Fibroblast of skin of scalp (primary cell): ENCODE results near the gene RAB11FIP5.
A peak's percentile ranks its signal among the peaks of the same experiment; 100 is the strongest.

ENCODE experiments used
- DNase-seq: peaks from one replicate; pipeline ENCODE4 v3.0.0-alpha.2; 2013

RAB11FIP5 gene

DNA sequence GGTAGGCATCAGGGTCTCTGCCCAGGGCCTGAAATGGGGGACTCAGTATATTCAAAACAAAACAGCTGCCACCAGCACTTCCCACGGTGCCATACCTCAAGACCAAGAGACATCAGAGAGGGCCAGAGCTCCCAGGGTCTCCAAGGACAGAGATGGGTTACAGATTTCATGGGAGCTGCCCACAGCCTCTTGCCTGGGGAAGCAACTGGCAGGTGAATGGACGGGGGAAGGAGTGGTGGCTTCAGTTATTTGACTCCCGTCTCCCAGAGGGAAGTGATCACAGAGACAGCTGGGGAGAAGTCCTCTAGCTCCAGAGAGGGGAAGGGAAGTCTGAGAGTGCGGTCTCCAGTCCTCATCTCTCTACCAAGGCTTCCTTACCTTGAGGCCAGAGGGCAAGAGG, 25.4 kb downstream of the RAB11FIP5 start:
- no peak for DNase-seq

DNA sequence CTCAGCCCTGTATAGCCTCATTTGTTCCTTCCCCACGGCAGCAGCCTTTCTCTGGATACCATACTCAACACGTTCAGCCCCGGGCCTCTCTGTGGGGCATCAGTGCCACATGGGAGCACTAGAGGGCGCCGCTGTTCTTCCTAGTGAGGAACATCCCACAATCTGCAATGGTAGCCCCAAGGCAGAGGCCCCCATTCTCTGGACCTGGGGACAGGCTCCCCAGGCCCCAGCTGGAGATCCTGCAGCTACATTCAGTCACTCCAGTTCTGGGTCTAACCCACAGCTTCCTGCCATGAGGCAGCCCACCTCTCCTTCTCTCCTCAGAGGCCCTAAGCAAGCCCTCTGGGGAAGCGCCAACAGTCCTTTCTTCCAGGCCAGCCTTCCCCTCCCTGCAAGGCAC, 27.1 kb downstream of the RAB11FIP5 start:
- DNase-seq, result peak; percentile 73

DNA sequence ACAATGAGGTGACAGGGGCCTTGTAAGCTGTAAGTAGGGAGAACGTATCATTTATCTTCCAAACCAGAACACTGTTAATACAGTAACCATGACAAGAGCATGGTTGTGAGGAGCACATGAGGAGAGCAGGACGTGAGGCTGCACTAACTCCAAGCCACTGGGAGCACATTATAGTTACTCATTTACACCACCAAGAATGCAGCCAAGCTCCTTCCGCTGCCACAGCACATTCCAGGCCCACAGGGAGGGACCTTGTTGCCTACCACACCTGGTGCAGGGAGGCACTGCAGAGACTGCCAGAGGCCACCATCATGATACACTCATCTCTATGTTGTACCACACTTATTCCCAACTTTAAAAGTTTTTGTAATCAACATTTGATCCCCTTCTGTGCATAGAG, 27.8 kb downstream of the RAB11FIP5 start:
- no peak for DNase-seq

DNA sequence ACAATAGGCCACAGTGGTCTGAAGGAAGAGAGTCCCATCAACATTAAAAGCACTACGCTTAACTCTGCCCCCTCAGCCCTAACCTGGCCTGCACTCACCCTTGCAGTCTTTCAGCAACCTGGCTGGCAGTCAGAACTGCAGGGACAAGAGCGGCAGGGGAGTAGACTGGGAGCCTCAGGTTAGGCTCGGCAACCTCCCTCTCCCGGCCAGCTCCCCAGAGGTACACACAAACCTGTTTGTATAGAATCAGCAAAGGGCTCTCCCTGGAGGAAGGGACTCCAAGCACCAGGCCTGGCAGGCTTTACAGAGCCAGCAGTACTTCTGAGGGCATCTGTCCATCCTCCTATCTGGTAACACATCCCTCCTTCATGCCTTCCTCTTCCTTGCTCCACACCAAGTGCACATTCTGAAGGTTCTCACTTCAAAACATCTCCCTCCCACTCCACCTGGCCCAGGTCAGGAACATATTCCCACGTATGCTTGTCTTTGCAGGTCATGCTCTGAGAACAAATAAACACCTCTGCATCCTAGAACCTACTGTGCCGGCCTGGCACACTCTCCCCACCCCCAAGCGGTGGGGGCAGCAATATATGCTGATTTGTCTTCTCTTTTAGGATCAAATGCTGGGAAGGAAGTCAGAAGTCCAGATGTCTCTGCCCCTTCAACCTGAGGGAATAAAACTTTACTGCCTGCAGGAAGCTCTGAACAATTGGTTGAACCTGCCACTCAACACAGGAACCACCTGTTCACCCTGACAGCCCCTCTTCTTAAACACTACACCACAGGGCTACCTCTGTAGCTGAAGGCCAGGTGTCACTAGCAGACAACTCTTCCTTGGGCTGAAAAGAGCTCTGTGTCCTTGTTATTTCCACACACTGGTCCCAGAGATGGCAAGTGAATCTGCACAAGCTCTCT, 28.6 kb downstream of the RAB11FIP5 start:
- no peak for DNase-seq

DNA sequence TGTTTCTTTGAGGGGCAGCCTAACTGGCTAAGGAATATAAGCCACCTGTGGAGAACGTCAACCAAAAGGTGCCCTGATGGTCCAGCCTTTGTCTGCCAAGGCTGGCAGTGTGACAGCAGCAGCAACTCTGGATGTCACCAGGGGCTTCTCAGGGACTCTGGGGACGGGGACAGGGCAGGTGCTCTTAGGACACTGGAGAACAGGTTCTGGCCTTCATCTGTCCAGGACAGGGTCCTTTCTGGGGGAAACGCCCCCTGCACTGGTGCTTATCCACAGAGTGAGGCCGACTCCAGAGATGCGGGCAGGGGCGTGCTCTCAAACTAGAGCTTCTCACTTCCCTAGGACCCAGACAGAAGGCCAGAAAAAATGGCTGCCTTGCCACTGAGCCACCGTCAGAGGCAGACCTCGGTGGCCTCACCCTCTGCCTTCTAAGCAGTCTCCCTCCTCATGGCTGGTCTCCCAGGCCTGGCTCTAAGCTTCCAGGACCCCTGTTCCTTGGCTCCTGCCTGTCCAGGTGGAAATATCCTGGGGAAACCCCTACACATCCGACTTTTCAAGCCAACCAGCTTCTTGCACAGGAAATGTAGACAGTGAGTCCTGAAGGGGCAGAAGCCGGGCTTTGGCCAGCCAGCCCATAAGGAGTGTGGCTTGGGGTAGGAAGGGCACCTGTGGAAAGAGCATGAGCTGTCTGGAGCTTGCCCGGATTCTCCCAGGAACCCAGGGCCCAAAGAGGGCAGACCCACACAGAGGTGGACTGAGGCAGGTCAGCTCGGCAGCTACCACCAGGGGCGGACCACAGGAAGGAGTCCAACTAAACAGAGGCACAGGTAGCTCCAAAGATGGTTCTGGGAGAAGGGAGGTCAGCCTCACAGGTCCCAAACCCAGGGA, 30.0 kb downstream of the RAB11FIP5 start:
- no peak for DNase-seq

DNA sequence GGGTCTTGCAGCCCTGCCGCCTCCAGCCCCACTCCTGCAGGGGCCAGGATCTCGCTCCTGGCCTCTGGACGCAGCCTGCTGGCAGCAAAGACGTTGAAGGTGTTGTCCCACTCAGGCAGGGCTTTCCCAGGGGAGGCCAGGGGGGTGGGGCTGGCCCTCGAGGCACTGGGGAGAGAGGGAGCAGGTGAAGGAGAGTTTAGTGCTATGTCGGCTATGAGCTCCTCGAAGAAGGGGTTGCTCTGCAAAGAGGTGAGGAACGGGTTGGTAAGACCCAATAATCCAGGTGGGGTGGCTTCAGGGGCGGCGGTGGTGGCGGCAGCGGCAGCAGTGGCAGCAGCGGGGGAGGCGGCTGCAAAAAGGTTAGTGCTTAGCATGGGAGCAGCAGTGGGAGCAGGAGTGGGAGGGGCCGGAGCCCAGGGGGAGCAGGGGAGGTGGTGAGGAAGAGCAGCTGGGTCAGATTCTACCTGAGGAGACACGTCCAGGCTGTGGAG, 31.5 kb downstream of the RAB11FIP5 start:
- no peak for DNase-seq

DNA sequence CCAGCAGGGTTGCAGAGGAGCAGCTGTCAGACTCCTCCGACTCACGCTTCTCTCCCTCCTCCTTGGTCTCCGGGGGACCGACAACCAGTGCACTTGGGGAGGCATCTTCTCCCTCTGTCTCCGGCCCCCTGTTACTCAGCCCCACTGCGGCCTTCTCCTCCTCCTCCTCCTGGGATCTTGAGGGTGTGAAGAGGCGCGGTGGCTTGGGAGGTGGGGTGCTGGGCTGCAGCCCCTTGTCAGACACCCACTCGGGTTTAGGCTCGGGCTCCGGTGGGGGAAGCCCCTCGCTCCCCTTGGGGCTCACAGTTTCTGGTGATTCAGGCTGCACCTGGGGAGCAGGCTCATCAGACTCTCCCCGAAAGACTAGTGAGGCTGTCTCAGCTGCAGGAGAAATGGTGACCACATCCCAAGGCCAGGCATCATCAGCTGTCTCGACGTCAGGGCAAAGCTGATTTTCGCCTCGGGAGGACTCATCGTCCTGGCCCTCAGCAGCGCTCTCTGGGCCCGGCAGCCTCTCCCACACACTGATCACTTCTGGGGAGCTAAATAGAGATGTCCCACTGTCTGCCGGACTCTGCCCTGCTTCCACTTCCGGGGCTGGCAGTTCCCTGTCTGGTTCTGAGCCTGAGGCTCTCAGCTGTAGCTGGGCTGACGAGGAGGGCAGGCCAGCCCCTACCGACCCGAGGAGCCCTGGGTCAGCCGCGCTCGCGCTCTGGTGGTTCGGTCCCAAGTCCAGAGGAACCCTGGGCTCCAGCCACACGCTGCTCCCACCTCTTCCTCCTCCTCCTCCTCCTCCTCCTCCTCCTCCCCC, 32.2 kb downstream of the RAB11FIP5 start:
- no peak for DNase-seq

DNA sequence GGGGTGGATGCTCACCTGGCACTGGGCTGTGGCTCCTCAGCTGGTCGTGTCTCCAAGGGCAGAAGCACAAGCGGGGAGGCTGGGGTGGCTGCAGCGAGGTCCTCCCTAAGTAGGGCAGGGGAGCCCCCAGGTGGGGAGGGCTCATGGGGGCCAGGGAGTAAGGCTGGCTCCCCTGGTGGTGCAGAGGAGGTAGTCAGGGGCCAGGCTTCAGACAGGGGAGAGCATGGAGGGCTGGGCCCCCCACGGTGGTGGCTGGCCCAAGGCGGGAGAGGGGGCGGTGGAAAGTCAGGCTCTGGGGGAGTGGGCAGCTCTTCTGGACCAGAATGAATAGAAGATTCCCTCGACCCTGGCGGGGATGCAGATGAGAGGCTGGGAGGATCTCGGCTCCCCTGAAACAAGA, 33.1 kb downstream of the RAB11FIP5 start:
- DNase-seq, result no peak

DNA sequence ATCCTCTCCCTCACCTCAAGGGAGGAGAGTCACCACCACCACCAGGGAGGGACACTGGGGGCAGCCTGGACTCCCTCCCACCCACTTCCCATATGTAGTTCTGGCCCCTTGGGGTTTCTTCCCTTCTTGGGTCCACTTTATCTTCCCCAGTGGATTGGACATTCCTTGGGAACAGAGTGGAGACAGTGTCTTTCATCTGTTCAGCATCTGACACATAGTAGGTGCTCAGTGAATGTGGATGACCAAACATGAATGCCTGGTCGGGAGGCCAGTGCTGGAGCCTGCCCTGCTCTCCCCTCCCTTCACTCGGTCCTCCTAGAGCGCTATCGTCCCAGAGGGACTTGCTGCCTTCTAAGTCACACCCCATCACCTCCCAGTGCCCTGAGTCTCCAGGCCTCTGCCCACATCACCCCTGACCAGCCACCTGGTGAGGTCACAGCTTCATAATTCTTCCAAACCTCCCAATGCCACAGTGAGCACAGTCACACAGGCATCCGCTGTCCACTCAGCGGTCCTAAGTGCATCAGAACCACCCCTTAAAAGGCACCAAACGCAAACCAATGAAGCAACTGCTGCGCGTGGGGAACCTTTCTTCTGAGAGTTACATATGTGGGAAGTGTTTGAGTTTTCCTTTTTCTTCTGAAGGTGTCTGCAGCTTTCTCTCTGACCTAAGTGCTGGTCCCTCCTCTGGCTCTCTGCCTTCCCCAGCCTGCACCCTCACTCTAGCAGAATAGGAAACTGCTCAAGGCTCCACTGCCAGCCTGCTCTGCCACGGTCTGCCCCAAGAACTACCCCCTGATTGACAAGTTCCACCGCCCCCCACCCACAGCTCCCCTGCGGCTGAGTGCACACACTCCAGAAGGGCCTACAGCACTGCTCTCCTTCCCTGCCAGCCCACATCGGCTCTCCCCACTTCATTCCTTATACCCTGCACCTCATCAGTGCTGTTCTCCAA, 34.0 kb downstream of the RAB11FIP5 start:
- no peak for DNase-seq

DNA sequence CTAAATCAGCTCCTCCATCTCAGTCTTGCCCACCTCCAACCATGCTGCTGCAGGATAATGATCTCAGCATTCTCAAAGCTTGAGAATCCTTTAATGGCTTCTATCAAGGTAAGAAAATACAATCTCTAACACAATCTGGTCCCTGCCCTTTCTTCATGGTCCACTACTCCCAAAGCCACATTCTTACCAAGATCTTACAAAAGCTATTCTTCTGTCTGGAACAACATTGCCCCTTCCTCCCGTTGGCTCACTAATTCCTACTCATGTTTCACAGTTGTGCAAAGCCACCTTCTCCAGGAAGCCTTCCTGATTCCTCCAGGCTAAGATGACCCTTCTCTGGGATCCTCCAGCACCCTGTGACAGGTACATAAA, 35.3 kb downstream of the RAB11FIP5 start:
- no peak for DNase-seq

DNA sequence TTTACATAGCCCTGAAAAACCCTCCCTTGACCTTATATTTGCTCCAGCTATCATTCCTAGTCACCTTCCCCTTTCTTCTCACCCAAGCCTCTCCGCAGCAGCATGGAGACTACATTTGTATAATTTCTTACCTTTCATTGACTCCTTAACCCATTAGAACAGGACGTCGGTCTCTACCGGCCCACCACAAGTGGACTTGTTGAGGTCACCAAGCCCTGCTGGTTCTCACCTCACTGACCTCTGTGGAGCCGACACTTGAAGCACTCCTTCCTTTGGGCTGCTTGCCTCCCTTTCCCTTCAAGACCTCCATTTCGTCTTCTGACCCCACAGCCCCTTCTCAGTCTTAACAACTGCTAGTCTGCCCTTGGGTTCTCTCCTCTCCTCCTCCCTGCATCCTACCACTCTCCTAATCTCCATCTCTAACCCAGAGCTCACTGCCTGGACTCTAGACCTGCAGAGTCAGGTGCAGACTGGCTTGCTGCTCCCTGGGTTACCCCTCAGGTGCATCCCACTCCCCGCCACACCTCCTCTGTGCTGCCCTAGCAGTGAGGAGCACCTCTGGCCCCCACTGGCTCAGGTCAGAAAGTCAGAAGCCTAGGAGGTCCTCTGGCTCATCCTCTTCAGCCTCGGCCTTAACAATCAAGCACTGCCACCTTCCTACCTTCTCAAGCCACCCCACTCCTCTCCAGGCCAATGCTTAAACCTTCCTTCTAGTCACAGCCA, 35.9 kb downstream of the RAB11FIP5 start:
- no peak for DNase-seq

DNA sequence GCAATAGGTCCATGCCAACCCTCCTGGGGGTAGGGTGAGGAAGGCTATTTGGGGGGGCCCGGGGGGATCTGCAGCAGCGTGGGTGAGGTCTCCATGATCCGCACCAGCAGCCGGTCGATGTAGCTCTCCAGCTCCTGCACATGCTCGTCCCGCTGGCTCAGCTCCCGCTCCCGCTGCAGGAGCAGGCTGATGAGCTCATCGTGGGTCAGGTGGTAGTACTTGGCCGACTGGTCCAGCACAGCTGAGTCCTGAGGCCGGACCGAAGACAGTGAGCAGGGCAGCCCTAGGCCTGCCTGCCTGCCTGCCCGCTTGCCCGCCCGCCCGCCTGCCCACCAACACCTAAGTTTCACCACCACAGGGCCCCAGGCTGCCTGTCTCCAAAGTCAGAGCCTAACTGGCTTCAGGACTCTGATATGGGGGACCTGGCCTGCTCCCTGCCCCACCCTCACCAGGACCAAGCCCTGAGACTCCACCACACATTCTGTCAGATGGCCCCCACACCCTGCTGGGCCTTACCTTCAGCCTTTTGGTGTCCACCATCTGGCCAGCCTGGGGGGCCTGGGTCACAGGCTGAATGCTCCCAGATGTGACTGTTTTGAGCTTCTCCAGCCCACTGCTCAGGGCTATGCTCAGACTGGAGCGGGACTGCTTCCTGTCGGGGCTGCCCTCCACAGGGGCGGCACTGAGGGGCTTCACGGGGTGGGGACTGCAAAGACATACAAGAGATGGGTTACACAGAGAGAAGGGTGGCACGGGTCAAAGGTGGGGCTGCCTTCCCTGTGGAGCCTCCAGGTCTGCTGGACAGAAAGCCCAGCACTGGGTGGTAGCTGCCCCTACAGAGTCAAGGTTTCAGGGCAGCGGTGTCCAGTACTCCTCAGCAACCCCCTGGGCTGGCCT, 37.0 kb downstream of the RAB11FIP5 start:
- no peak for DNase-seq

DNA sequence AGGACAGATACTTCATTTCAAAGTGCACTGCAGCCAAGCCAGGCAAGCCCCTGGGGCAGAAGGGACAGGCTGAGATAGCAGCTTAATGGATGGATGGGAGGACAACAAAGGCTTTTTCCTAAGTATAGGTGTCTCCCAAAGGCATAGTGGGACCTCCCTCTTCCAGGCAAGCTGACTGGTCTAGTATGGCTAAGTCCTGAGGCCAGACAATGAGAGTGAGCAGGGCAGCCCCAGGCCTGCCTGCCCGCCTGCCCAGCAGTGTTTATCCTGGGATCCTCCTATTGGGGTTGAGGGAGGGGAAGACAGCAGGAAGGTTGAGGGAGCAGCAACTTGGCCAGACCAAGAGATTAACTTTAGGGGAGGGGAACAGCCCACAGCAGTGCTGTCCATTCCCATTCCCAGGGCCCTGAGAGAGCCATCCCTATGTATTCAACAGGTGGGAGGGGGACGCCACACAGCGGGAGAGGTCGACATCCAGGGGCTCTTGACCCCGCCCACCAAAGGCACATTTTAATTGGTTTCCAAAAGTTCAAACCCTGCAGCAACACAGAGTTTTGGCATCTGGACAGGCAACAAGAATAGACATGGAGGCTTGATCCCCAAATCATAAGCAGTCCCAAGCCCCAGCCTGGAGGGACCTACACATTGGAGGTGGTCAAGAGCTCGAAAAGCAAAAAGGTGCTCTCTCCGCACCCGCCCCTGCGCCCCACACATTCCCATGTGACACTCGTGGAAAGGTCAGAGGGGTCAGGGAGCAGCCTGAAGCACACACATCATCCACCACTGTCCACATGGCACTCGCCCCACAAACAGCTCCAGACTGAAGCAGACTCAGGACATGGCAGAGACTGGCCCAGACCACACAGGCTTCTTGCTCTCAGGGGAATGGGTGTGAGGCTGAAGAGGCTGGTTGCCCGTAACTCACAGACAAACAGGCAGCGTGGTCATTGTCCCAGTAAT, 38.4 kb downstream of the RAB11FIP5 start:
- no peak for DNase-seq

DNA sequence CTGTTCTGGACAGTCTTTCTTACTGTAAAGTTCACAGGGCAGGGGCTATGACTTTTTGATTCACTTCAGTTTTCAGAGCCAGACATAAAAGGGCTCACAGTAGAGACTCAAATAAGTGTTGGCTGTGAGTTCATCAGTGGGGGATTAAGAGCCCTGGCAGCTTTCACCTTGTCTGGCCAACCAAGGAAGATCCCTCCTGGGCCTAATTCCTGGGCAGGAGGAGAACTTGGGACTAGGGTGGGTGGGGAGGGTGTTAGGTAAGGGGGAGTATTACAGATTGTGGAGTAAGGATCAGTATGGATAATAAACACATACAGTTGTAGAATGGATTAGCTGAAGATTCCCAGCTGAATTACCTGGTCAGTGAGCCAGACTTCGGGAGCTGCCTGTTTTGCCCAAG, 40.3 kb downstream of the RAB11FIP5 start:
- no peak for DNase-seq

DNA sequence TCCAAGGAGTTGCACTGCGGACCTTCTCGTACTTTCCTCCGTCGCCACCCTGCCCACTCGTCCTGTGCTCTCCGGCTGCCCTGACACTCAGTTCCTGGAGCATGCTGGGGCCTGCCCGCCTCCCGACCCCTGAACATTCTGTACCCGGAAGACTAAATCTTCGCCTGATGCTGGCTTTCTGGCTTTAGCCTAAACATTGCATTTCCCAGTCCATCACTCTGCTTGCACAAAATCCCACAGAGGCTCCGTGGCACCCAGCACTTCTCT, 40.7 kb downstream of the RAB11FIP5 start:
- no peak for DNase-seq

DNA sequence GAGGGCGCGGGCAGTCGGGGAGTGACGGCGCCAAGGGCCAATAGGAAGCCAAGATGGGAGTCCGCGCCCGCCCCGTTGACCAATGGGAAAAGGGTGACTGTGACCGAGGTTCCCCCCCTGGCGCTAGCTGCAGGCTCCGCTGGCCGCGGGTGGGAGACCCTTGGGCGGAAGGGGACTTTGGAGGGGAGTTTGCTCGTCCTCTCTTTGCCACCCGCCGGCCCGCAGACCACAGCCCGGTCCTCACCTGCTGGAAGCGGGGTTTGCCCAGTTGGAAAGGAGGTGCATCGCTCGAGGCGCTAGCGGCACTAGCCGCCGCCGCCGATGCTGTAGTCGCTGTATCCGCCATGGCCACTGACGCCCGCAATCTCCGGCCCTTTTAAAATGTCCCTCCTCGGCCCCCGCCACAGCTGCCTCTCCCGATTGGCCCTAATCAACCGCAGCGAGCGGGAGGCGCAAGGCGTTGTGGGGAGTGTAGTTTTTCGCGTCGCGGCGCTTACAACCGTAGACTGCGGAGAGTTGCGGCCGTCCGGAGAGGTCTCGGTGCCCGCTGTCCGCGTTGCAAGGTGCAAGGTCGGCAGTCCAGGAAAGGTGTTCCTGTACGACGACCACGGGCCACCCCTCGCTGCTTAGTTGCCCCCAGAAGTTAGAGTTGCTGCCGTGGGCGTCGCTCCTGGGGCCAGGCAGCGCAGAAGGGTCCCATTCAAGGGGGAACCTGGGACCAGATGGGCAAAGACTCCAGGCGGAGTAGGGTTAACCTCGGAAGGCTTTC, 41.2 kb downstream of the RAB11FIP5 start, which contains the start of gene SFXN5:
Gene SFXN5 (minus strand): TSS at position 353 of the 769 bp plus-strand sequence. CDS start 7 bp downstream, at position 346.
- peak; percentile 97 for DNase-seq

DNA sequence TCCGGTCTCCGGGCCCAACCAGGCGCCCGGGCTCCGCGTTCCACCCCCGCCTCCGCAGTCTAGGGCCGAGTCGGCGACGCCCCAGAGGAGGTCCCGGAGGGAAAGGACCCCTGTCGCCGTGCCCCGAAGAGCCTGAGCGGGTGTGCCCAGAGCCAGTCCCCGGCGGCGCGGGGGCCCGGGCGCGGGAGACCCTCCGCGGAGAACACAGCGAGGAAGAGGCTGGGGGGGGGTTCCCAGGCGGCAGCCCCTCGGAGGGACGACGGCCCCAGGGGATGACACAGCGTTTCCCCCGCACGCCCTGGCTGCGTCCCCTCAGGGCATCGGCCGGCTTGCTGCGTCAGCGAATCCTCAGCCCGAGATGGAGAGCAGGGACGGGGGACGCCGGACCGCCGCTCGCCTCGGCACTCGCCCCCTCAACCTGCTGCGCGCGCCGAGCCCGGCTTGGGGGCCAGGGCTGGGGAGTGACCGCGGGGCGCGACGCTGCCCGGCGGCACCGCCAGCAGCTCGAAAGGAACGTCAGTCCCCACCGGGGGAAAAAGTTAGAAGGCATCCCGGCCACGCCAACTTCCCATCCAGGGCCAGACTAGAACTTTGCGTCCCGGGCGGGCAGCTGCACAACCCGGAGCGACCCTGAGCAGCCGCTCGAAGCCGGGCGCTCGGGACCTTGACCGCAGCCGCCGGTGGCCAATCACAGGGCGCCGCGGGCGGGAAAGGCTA, 41.9 kb downstream of the RAB11FIP5 start:
- DNase-seq, result peak; percentile 22
